A673 (cell line): ENCODE measurements around the gene IGFL4. TPM values are rescaled to one million over a fixed set of nuclear protein-coding genes. Genes with fewer than 3 reads are reported as not detected.

Source experiments
- BruUV-seq: library from RNA; stranded (reverse); fragments of 400-500 nt; replicated peaks from 2 replicates; lab custom pipeline; 2021; lab: Mats Ljungman, UMichigan
- CTCF ChIA-PET: fragments of 300-600 bp; sonication (Branson Sonifier 250); formaldehyde crosslinking; loops from one replicate; lab custom pipeline; 2022; ENCODE audit warnings: antibody characterized with exemption; lab: Charles Lee
- POLR2A ChIA-PET: fragments of 300-600 bp; sonication (Branson Sonifier 250); formaldehyde crosslinking; loops from one replicate; lab custom pipeline; 2022; ENCODE audit warnings: antibody characterized with exemption; ENCODE audit not compliant: low non-redundant PET; lab: Charles Lee
- DNase-seq: peaks from one replicate; pipeline ENCODE4 v3.0.0-alpha.2; 2015; ENCODE audit warnings: low spot score
- H3K27ac ChIP-seq: fragments of 200-600 bp; sonication (generic); 2 replicates; pipeline ENCODE4 v1.5.1; 2016; ENCODE audit warnings: mixed run types, low read depth, mild to moderate bottlenecking, mixed read lengths, antibody characterized with exemption, low read length; ENCODE audit not compliant: poor library complexity, severe bottlenecking
- H3K27me3 ChIP-seq: fragments of 200-600 bp; sonication (generic); replicated peaks from 2 replicates; pipeline ENCODE4 v1.6.1; 2017; ENCODE audit warnings: mixed run types, low read depth, mild to moderate bottlenecking, mixed read lengths, antibody characterized with exemption, low read length; ENCODE audit not compliant: insufficient read depth, poor library complexity
- H3K36me3 ChIP-seq: fragments of 200-600 bp; sonication (generic); 2 replicates; pipeline ENCODE4 v1.6.1; 2016; ENCODE audit warnings: mixed run types, mild to moderate bottlenecking, mixed read lengths, antibody characterized with exemption, low read length; ENCODE audit not compliant: insufficient read depth, poor library complexity, severe bottlenecking
- H3K4me1 ChIP-seq: fragments of 200-600 bp; sonication (generic); 2 replicates; pipeline ENCODE4 v1.6.1; 2017; ENCODE audit warnings: mixed run types, mild to moderate bottlenecking, mixed read lengths, antibody characterized with exemption, low read length; ENCODE audit not compliant: insufficient read depth, poor library complexity, severe bottlenecking
- H3K4me3 ChIP-seq: fragments of 200-600 bp; sonication (generic); 2 replicates; pipeline ENCODE4 v1.5.1; 2016; ENCODE audit warnings: low read depth, mixed run types, mild to moderate bottlenecking, mixed read lengths, low read length; ENCODE audit not compliant: poor library complexity, severe bottlenecking
- H3K9me3 ChIP-seq: fragments of 200-600 bp; sonication (generic); 2 replicates; pipeline ENCODE4 v1.6.1; 2016; ENCODE audit warnings: mixed run types, low read depth, mild to moderate bottlenecking, mixed read lengths, antibody characterized with exemption, low read length; ENCODE audit not compliant: poor library complexity, severe bottlenecking
- CTCF ChIP-seq: fragments of 300-800, 200-600 bp; sonication (generic); conservative IDR thresholded peaks from 2 replicates; pipeline ENCODE4 v1.5.1; 2017; ENCODE audit warnings: low read depth, mild to moderate bottlenecking, antibody characterized with exemption, low read length, moderate library complexity, mixed read lengths
- EZH2 ChIP-seq: fragments of 200-600 bp; sonication (generic); IDR thresholded peaks from 2 replicates; pipeline ENCODE4 v1.6.1; 2017; ENCODE audit warnings: borderline replicate concordance, low read depth, mild to moderate bottlenecking, mixed read lengths, antibody characterized with exemption, low read length; ENCODE audit not compliant: poor library complexity, severe bottlenecking
- intact Hi-C: fragments of 100-400 bp; cut with micrococcal nuclease; formaldehyde crosslinking; loops from one replicate; pipeline ENCODE4 v1.10.0; 2022; ENCODE audit not compliant: unreplicated experiment
- total RNA-seq: library from RNA; stranded (reverse); gene quantifications from 2 replicates; pipeline ENCODE4 v1.2.3, GENCODE V29; 2021

Gene IGFL4
- total RNA-seq, 1 experiment from 2014 or later, result not detected

- POLR2A ChIA-PET, result no interaction called here
- CTCF ChIA-PET, result interaction anchor here (0.6 kb wide), 1 partner anchor 11 kb away, joined by 3 read pairs; no protein-coding TSS in a partner anchor
- H3K27me3 ChIP-seq, result no peaks in the 10 kb centered on the region
- H3K36me3 ChIP-seq, result no peaks in the 10 kb centered on the region
- TF ChIP-seq EZH2, result no peak
- no peak for TF ChIP-seq CTCF
- H3K4me1 ChIP-seq, result no peaks in the 10 kb centered on the region
- no TSS peak for BruUV-seq
- H3K9me3 ChIP-seq, result no peaks in the 10 kb centered on the region
- H3K4me3 ChIP-seq, result no peak overlapping the region
- intact Hi-C loops, result no loop called here
- no peak overlapping the region for H3K27ac ChIP-seq
- DNase-seq, result no peak
These were observed 8.8 kb downstream of the IGFL4 start for GRCh38 chr19:46031781-46032596.

GRCh38 chr19:46030812-46031550 is 9.8 kb downstream of the IGFL4 start:
- POLR2A ChIA-PET, result no interaction called here
- intact Hi-C loops, result no loop called here
- Histone ChIP-seq H3K27me3 (no peaks in the 10 kb centered on the region), H3K4me1 (no peaks in the 10 kb centered on the region), H3K27ac (no peak overlapping the region), H3K36me3 (no peaks in the 10 kb centered on the region), H3K9me3 (no peaks in the 10 kb centered on the region), H3K4me3 (no peak overlapping the region)
- TF ChIP-seq EZH2 (no peak), CTCF (no peak)
- CTCF ChIA-PET, result no interaction called here
- no TSS peak for BruUV-seq
- no peak for DNase-seq

GRCh38 chr19:46025835-46026234 is 15.0 kb downstream of the IGFL4 start:
- Histone ChIP-seq H3K36me3 (no peaks in the 10 kb centered on the region), H3K4me1 (no peaks in the 10 kb centered on the region), H3K4me3 (no peak overlapping the region), H3K9me3 (no peaks in the 10 kb centered on the region), H3K27me3 (peaks cover 3% of the 10 kb centered on the region), H3K27ac (no peak overlapping the region)
- ChIA-PET CTCF (interaction anchor here (1.1 kb wide), 1 partner anchor 11 kb away, joined by 4 read pairs; no protein-coding TSS in a partner anchor), POLR2A (no interaction called here)
- TF ChIP-seq EZH2, result no peak
- TF ChIP-seq CTCF, result no peak
- BruUV-seq, result no TSS peak
- intact Hi-C loops, result no loop called here
- DNase-seq, result no peak
